Measurements from ENCODE around the gene ATOH1.

GRCh38 chr4:93876754-93877153 lies 48.2 kb downstream of the ATOH1 start:
- TF ChIP-seq, protein P1, sequence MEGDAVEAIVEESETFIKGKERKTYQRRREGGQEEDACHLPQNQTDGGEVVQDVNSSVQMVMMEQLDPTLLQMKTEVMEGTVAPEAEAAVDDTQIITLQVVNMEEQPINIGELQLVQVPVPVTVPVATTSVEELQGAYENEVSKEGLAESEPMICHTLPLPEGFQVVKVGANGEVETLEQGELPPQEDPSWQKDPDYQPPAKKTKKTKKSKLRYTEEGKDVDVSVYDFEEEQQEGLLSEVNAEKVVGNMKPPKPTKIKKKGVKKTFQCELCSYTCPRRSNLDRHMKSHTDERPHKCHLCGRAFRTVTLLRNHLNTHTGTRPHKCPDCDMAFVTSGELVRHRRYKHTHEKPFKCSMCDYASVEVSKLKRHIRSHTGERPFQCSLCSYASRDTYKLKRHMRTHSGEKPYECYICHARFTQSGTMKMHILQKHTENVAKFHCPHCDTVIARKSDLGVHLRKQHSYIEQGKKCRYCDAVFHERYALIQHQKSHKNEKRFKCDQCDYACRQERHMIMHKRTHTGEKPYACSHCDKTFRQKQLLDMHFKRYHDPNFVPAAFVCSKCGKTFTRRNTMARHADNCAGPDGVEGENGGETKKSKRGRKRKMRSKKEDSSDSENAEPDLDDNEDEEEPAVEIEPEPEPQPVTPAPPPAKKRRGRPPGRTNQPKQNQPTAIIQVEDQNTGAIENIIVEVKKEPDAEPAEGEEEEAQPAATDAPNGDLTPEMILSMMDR (conservative IDR thresholded peaks at IDR 0.05; ENCODE audit: low read depth, low read length): no peak
- TF ChIP-seq RAD21 (IDR thresholded peaks at IDR 0.05; ENCODE audit: low read length) (no peak), USF2 (IDR thresholded peaks at IDR 0.05; ENCODE audit: low read depth, low read length) (no peak), POLR2A (IDR thresholded peaks at IDR 0.05; ENCODE audit: low read depth, low read length) (no peak), RFX5 (IDR thresholded peaks at IDR 0.05; ENCODE audit: low read depth, low read length) (no peak), CEBPB (IDR thresholded peaks at IDR 0.05; ENCODE audit: low read depth, low read length) (no peak), RCOR1 (IDR thresholded peaks at IDR 0.05; ENCODE audit: insufficient replicate concordance, low read length) (no peak), SMC3 (IDR thresholded peaks at IDR 0.05; ENCODE audit: low read depth, low read length) (no peak), MAFK (IDR thresholded peaks at IDR 0.05; ENCODE audit: low read depth, low read length) (no peak)
- TF ChIP-seq, protein P2, sequence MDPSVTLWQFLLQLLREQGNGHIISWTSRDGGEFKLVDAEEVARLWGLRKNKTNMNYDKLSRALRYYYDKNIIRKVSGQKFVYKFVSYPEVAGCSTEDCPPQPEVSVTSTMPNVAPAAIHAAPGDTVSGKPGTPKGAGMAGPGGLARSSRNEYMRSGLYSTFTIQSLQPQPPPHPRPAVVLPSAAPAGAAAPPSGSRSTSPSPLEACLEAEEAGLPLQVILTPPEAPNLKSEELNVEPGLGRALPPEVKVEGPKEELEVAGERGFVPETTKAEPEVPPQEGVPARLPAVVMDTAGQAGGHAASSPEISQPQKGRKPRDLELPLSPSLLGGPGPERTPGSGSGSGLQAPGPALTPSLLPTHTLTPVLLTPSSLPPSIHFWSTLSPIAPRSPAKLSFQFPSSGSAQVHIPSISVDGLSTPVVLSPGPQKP (IDR thresholded peaks at IDR 0.05; ENCODE audit: borderline replicate concordance, low read depth, low read length): no peak

Data from IMR-90 (cell line).